BLaER1 treated with 17β-estradiol and CSF1 and Interleukin-3, amounts not matched to agents 10 nM and 100 nM (cell line): ENCODE data around the gene DNMT3A.
A peak's percentile ranks its signal among the peaks of the same experiment; 100 is the strongest.

Experiments used
- H3K27ac ChIP-seq, 11 experiments: shearing (Covaris generic); formaldehyde crosslinking; 2 replicates each; pipeline ENCODE4 v1.8.1; 2022
- H3K27me3 ChIP-seq, 11 experiments: shearing (Covaris generic); formaldehyde crosslinking; 2 replicates each; pipeline ENCODE4 v1.8.1; 2022
- H3K36me3 ChIP-seq, 11 experiments: shearing (Covaris generic); formaldehyde crosslinking; 2 replicates each; pipeline ENCODE4 v1.8.1; 2022
- H3K4me1 ChIP-seq, 10 experiments: shearing (Covaris generic); formaldehyde crosslinking; 2 replicates each; pipeline ENCODE4 v1.8.1; 2022
- H3K4me2 ChIP-seq, 11 experiments: shearing (Covaris generic); formaldehyde crosslinking; 2 replicates each; pipeline ENCODE4 v1.8.1; 2022
- H3K4me3 ChIP-seq, 10 experiments: shearing (Covaris generic); formaldehyde crosslinking; 2 replicates each; pipeline ENCODE4 v1.8.1; 2022
- H3K9ac ChIP-seq, 11 experiments: shearing (Covaris generic); formaldehyde crosslinking; 2 replicates each; pipeline ENCODE4 v1.8.1; 2022
- H3K9me3 ChIP-seq, 11 experiments: shearing (Covaris generic); formaldehyde crosslinking; replicated peaks in 1 of 11; 2 replicates each; pipeline ENCODE4 v1.8.1; 2022
- H4K20me1 ChIP-seq, 11 experiments: shearing (Covaris generic); formaldehyde crosslinking; 2 replicates each; pipeline ENCODE4 v1.8.1; 2022
- Cebpa-rat ChIP-seq, 11 experiments: shearing (Covaris generic); IDR thresholded peaks; 2 replicates each; pipeline ENCODE4 v1.8.1; 2022

The DNMT3A gene

DNA sequence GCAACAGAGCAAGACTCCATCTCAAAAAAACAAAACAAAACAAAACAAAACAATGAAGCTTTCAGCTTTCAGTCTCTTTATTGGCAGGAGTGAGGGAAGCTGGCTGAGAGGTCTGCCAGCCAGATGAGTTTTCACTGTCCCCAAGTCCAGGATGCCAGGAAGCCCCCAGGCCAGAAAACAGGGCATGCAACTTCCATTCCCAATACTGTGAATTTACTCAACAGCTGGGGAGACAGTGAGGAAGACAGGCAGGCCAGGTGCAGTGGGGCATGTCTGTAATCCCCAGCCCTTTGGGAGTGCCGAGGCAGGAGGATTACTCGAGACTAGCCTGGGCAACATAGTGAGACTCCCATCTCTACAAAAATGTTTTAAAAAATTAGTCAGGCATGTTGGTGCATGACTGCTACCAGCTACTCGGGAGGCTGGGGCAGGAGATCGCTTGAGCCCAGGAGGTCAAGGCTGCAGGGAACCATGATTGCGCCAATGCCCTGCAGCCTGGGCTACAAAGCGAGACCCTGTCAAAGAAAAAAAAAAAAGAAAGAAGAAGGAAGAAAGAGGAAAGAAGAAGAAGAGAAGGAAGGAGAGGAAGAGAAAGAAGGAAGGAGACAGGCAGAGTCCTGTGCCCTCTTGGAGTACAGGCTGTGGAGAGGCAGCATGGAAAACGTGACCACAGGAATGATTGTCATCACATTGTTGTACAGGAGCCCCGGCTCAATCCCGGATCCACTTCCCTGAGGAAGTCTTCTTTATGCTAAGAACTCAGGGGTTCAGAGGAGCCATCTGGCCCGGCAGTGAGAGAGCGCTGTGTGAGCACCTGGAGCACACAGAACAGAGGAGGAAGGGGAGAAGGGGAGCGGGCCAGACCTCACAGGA, 144.2 kb downstream of the DNMT3A start:
- peaks cover 0 to 5% (median 0%) of the 10 kb centered on the region in 11 experiments; a peak in 1 of 22 replicates for H4K20me1 ChIP-seq
- no peaks in the 10 kb centered on the region for H3K9me3 ChIP-seq
- H3K4me2 ChIP-seq, result peak overlapping the region; percentile 48 to 87 (median 59)
- H3K27ac ChIP-seq, result no peak overlapping the region
- H3K9ac ChIP-seq, result no peak overlapping the region
- H3K4me1 ChIP-seq, result peaks cover 22 to 37% (median 24%) of the 10 kb centered on the region in 10 experiments
- no peak overlapping the region for H3K4me3 ChIP-seq
- H3K27me3 ChIP-seq, result peaks cover 0 to 4% (median 0%) of the 10 kb centered on the region in 11 experiments; a peak in 2 of 22 replicates
- H3K36me3 ChIP-seq, result no peaks in the 10 kb centered on the region
- no peak for TF ChIP-seq Cebpa-rat (IDR thresholded peaks at IDR 0.05)

DNA sequence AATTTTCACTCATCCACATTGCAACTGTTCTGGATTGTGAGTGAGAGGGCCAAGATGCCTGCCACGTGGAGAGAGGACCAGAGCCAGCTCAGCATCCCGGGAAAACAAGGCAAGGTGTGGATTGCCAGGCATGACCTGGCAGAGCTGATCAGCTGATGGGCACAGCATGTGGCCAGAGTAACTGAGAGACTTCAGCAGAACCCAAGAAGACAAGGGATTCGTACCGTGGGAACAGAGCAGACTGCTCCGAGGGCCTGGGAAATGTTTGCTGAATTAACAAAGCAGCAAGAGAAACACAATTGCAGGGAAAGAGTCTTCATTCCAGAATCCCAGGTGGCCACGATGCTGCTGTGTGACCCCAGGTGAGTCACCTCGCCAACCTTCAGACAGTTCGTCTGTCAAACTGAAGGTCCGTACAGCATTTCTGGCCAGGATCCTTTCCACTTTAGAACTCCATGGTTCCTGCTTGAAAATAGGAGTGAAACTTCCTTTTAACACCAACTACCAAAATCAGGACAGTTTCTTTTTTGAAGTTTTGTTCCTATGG, 147.1 kb downstream of the DNMT3A start:
- Histone ChIP-seq H3K36me3 (no peaks in the 10 kb centered on the region), H3K9ac (no peak overlapping the region), H3K4me2 (no peak overlapping the region), H3K4me3 (no peak overlapping the region), H4K20me1 (peaks cover 0 to 5% (median 0%) of the 10 kb centered on the region in 11 experiments; a peak in 1 of 22 replicates), H3K27me3 (peaks cover 0 to 4% (median 0%) of the 10 kb centered on the region in 11 experiments; a peak in 2 of 22 replicates), H3K27ac (no peak overlapping the region), H3K9me3 (no peaks in the 10 kb centered on the region), H3K4me1 (peaks cover 11 to 28% (median 14%) of the 10 kb centered on the region in 10 experiments)
- no peak for TF ChIP-seq Cebpa-rat (IDR thresholded peaks at IDR 0.05)

DNA sequence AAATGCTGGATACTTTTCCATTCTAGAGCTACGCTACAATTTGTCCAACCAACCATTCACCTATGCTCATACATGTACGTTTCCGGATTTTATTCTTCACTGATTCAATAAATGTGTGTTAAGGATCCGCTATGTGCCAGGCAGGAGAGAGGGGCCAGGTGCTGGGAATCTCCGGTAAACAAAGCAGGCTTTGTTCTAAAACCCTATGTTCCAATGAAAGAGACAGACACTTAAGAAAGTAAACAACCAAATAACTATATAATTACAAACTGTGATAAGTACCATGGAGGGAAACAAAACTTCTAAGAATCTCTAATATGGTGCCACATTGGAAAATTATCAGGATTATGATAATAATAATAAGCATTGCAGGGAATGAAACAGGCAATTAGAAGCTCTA, 151.2 kb downstream of the DNMT3A start:
- no peaks in the 10 kb centered on the region for H4K20me1 ChIP-seq
- H3K4me2 ChIP-seq, result no peak overlapping the region
- no peaks in the 10 kb centered on the region for H3K9me3 ChIP-seq
- H3K36me3 ChIP-seq, result no peaks in the 10 kb centered on the region
- no peak overlapping the region for H3K4me3 ChIP-seq
- H3K4me1 ChIP-seq, result peaks cover 0 to 7% (median 2%) of the 10 kb centered on the region in 10 experiments; a peak in 6 of 20 replicates
- no peak for TF ChIP-seq Cebpa-rat (IDR thresholded peaks at IDR 0.05)
- H3K9ac ChIP-seq, result no peak overlapping the region
- H3K27me3 ChIP-seq, result 0 out of 22 replicates have a peak, but pooled peaks cover 0 to 4% (median 0%) of the 10 kb centered on the region in 11 experiments
- H3K27ac ChIP-seq, result no peak overlapping the region

DNA sequence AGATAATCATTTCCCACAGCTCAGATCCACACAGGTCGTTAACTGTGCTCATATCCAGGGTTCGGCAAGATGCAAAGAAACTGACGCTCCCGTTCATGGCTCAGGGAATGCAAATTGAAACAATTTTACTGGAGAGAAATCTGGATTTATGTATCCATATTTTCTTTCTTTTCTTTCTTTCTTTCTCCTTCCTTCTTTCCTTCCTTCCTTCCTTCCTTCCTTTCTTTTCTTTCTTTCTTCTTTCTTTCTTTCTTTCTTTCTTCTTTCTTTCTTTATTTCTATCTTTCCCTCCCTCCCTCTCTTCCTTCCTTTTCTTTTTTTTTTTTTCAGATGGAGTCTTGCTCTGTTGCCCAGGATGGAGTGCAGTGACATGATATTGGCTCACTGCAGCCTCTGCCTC, 153.3 kb downstream of the DNMT3A start:
- H3K36me3 ChIP-seq, result no peaks in the 10 kb centered on the region
- H3K4me2 ChIP-seq, result peak overlapping the region in 1 of 11 experiments; percentile 1; a peak in 1 of 22 replicates
- H3K9me3 ChIP-seq, result no peaks in the 10 kb centered on the region
- no peak for TF ChIP-seq Cebpa-rat (IDR thresholded peaks at IDR 0.05)
- no peak overlapping the region for H3K4me3 ChIP-seq
- no peak overlapping the region for H3K9ac ChIP-seq
- peaks cover 0 to 7% (median 2%) of the 10 kb centered on the region in 10 experiments; a peak in 6 of 20 replicates for H3K4me1 ChIP-seq
- 0 out of 22 replicates have a peak, but pooled peaks cover 0 to 4% (median 0%) of the 10 kb centered on the region in 11 experiments for H3K27me3 ChIP-seq
- no peak overlapping the region for H3K27ac ChIP-seq
- no peaks in the 10 kb centered on the region for H4K20me1 ChIP-seq

DNA sequence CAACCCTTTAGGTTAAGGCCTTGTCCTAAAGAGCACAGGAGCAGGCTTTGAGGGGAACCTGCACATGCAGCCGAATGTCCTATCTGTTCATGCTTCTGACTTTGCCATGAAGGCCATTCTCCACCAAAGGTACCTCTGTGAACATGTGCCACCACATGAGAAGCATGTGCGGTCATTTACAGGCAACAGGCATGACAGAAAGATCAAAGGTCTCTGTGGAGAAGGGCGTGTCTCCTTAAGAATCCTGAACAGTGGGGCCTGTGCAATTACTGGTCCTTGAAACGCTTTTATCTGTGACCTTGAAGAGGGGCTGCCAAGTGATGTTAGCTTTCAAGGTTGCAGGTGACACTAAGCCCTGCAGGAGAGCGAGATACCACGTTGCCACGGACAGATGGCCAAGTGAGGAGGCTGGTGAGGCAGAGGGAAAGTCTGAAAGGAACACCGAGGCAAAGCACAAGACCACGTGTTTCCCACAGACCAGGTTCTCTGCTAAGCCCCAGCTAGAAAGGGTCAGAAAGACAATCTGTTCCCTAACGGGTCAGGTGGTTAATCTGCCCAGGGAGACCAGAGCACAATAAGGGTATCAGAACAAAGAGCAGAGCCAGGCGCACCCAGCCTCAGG, 153.9 kb downstream of the DNMT3A start:
- H3K4me3 ChIP-seq, result no peak overlapping the region
- peak overlapping the region in 1 of 11 experiments; percentile 1; a peak in 1 of 22 replicates for H3K4me2 ChIP-seq
- no peak overlapping the region for H3K9ac ChIP-seq
- no peaks in the 10 kb centered on the region for H3K9me3 ChIP-seq
- no peak overlapping the region for H3K27ac ChIP-seq
- H3K4me1 ChIP-seq, result peaks cover 0 to 7% (median 2%) of the 10 kb centered on the region in 10 experiments; a peak in 6 of 20 replicates
- no peaks in the 10 kb centered on the region for H4K20me1 ChIP-seq
- 0 out of 22 replicates have a peak, but pooled peaks cover 0 to 4% (median 0%) of the 10 kb centered on the region in 11 experiments for H3K27me3 ChIP-seq
- no peaks in the 10 kb centered on the region for H3K36me3 ChIP-seq
- TF ChIP-seq Cebpa-rat (IDR thresholded peaks at IDR 0.05), result no peak

- Histone ChIP-seq H3K9ac (no peak overlapping the region), H3K27ac (no peak overlapping the region), H4K20me1 (no peaks in the 10 kb centered on the region), H3K4me3 (no peak overlapping the region), H3K4me2 (no peak overlapping the region), H3K27me3 (0 out of 22 replicates have a peak, but pooled peaks cover 0 to 4% (median 0%) of the 10 kb centered on the region in 11 experiments), H3K4me1 (peaks cover 0 to 4% (median 0%) of the 10 kb centered on the region in 10 experiments; a peak in 1 of 20 replicates), H3K36me3 (no peaks in the 10 kb centered on the region), H3K9me3 (peaks cover 0 to 6% (median 0%) of the 10 kb centered on the region in 11 experiments; a peak in 1 of 22 replicates)
- TF ChIP-seq Cebpa-rat (IDR thresholded peaks at IDR 0.05), result no peak
Measured at GRCh38 chr2:25184254-25184653, 157.5 kb downstream of the DNMT3A start.

- TF ChIP-seq Cebpa-rat (IDR thresholded peaks at IDR 0.05), result no peak
Measured at GRCh38 chr2:25178976-25179375, 162.7 kb downstream of the DNMT3A start.

More at GRCh38 chr2:25178976-25179375, 162.7 kb downstream of the DNMT3A start:
- Histone ChIP-seq H3K9me3 (peaks cover 0 to 6% (median 0%) of the 10 kb centered on the region in 11 experiments; a peak in 1 of 22 replicates), H3K36me3 (no peaks in the 10 kb centered on the region), H3K4me3 (no peak overlapping the region), H3K27me3 (no peaks in the 10 kb centered on the region), H3K4me1 (peaks cover 0 to 6% (median 0%) of the 10 kb centered on the region in 10 experiments; a peak in 5 of 20 replicates), H4K20me1 (no peaks in the 10 kb centered on the region), H3K4me2 (no peak overlapping the region), H3K9ac (no peak overlapping the region), H3K27ac (no peak overlapping the region)
